LNCaP clone FGC (cell line): Measurements from ENCODE around the gene GJB2.

Source experiments
- DNase-seq: peaks from one replicate; pipeline ENCODE4 v3.0.0-alpha.2; 2011; ENCODE audit warnings: low read depth
- H3K4me3 ChIP-seq: 2 replicates; pipeline ENCODE4 v1.5.1; 2011; ENCODE audit warnings: mild to moderate bottlenecking, low read depth, low read length, control low read depth
- TF ChIP-seq, protein P1 (sequence below): IDR thresholded peaks from 2 replicates; pipeline ENCODE4 v1.5.1; 2012; ENCODE audit warnings: mild to moderate bottlenecking; ENCODE audit not compliant: control insufficient read depth, insufficient read depth; ENCODE audit errors: extremely low read depth

Gene GJB2

DNA sequence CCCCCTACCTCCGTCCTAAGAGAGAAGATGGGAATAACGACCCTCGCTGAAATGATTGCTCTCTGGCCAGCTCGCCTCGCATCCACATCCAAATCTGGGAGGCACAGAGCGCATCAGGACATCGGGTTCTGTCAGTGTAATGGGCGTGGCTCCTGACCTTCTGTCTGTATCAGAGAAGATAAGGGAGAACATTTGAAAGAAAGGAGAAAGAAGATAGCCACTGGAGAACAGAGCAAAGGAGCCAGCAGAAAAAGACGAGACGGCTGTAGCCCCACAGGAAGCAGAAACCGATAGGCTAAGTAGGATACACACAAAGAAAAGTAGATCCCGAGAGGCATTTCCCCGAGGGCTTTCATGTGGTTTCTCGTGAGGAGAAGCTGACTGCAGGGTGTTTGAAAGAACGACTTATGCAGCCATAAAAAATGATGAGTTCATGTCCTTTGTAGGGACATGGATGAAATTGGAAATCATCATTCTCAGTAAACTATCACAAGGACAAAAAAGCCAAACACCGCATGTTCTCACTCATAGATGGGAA is 14.0 kb upstream of the GJB2 start:
- TF ChIP-seq, protein P1, sequence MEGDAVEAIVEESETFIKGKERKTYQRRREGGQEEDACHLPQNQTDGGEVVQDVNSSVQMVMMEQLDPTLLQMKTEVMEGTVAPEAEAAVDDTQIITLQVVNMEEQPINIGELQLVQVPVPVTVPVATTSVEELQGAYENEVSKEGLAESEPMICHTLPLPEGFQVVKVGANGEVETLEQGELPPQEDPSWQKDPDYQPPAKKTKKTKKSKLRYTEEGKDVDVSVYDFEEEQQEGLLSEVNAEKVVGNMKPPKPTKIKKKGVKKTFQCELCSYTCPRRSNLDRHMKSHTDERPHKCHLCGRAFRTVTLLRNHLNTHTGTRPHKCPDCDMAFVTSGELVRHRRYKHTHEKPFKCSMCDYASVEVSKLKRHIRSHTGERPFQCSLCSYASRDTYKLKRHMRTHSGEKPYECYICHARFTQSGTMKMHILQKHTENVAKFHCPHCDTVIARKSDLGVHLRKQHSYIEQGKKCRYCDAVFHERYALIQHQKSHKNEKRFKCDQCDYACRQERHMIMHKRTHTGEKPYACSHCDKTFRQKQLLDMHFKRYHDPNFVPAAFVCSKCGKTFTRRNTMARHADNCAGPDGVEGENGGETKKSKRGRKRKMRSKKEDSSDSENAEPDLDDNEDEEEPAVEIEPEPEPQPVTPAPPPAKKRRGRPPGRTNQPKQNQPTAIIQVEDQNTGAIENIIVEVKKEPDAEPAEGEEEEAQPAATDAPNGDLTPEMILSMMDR = no peak
- no peak overlapping the region for H3K4me3 ChIP-seq
- DNase-seq = no peak

DNA sequence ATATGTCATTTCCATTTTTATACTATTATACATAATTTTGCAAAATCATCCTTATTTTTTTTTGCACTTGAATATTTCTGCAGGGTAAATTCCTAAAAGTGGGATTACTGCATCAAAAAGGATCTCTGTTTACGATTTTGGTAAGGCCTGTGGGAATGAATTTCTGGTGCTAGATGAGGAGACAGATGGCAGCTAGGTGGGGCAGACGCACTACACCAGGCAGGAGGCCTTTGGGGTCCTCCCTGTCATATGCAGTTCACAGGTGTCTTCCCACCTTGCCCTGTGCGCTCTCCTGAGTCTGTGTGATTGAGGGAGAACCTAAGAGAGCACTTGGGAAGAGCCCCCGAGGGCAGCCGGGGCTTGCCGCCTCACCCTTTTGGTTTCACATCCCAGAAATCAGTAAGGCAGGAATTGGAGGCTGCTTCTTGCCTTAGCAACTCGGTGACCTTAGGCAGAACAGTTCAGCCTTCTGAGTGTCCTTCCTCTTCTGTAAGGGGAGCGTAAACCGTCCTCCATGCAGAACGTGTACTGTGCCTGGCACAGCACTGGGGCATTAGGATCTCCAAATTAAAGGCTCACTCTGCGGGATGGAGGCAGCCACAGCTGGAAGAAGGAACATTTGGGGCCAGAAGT is 13.4 kb upstream of the GJB2 start:
- H3K4me3 ChIP-seq = no peak overlapping the region
- DNase-seq = no peak
- TF ChIP-seq, protein P1 = no peak

DNA sequence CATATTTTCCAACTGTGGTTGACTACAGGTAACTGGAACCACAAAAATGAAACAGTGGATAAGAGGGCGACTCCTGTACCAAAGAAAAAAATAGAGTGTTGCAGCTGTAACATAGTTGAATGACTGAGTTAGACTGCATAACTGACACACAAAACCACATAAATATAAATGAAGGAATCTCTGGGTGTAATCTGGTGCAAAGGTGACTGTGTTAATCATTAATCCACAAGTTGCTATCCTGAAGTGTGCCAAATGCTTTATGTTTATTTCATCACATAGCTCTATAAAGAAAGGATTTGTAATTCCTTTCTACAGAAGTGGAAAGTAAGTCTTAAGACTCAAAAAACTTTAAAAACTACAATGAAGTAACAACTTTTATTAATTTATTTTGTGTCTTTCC is 6.0 kb upstream of the GJB2 start:
- TF ChIP-seq, protein P1 = no peak
- DNase-seq = no peak
- no peak overlapping the region for H3K4me3 ChIP-seq

DNA sequence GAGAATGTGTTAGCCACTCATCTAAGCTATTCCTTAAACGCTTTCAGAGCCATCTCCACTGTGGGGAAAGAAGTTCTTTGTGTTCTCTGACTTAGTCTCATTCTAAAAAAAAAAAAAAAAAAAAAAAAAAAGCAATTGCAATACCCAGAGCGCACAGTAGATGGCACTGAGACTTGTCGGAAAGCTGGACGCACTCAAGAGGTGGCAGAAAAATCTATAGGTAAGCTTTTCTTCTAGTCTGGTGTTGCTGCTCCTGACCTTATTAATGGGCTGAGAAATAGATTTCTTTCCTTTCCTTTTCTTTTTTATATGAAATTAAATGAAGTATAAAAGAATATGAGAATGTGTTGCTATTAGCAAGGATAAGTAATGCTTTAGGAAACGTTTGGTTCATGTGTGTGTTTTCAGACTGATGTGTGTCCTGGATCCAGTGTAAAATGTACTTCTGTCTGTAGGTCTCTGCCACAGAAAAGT is 4.7 kb upstream of the GJB2 start:
- TF ChIP-seq, protein P1 = peak; percentile 56
- no peak for DNase-seq
- H3K4me3 ChIP-seq = no peak overlapping the region

DNA sequence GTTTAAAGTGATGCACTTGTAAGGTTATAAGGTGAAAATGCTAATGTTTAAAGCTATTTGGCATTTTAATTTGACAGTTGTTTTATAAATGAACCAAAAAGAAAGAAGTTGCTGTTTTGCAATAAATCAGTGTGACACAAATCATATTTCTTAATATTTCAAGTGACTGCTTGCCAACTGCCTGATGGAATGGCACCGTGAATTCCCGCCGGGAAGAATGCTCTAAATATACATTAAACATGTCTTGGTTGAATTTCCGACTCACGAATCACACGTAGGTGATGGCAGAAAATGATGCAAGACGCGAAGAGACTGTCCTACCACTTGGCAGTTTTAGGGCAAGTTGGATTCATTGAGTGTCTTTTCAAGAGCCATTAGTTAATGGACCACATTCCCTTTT is 3.1 kb upstream of the GJB2 start:
- no peak overlapping the region for H3K4me3 ChIP-seq
- no peak for DNase-seq
- TF ChIP-seq, protein P1 = no peak

DNA sequence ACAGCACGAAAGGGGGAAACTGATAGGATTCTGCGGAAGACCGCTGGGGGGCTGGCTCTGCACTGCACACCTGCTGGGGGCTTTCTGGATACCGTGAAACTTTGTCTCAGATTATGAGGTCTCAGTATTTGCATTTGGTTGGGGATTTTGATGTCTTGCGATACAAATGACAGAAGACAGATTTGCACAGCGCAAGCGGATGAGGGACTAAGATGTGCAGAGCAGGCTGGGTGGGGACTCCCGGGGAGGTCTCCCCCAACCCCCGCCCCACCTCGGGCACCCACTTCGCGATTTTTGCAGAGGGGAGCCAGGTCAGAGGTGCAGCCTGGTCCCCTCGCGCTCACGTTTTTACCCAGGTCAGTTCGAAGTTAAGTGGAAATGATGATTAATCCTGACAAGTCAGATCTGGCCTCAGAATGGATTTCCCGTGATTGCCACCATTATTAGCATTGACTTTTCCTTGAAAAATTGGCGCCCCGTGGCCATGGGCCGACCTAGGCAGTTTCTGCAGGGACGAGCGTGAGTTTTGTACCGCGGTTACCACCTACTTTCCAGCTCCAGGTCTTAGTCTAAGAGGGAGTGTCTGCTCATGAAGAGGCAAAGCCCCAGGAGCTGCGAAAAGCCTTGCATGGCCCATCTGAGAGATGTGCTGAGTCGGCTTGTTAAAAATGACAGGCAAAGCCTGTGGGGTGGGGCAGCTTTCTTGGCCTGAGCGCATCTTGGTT is 1.3 kb upstream of the GJB2 start:
- no peak for DNase-seq
- H3K4me3 ChIP-seq = no peak overlapping the region
- TF ChIP-seq, protein P1 = no peak
